ENCODE results near the gene FEZ2. TPM values are rescaled to one million over a fixed set of nuclear protein-coding genes. Genes with fewer than 3 reads are reported as not detected.
A peak's percentile ranks its signal among the peaks of the same experiment; 100 is the strongest.

The FEZ2 gene
- total RNA-seq, 2 donors from 2014 or later = 8.2 to 14.9 TPM

- no peak for DNase-seq (ENCODE audit: low spot score in 2 of 2)
- Mint-ChIP-seq H3K9me3 (no peaks in the 10 kb centered on the region), H3K27ac (no peak overlapping the region), H3K36me3 (peaks cover 20 to 25% of the 10 kb centered on the region in 2 donors)
- ATAC-seq = no peak
Observed at GRCh38 chr2:36550006-36550405, 48.0 kb downstream of the FEZ2 start.

DNA sequence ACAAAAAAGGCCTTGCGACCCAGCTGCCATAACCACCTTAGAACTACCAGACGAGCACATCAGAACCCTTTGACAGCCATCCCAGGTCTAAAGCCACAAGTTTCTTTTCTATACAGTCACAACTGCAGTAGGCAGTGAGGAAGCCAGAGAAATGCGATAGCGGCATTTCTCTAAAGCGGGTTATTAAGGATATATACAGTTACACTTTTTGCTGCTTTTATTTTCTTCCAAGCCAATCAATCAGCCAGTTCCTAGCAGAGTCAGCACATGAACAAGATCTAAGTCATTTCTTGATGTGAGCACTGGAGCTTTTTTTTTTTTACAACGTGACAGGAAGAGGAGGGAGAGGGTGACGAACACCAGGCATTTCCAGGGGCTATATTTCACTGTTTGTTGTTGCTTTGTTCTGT is 48.8 kb downstream of the FEZ2 start:
- peak; percentile 46 to 84 for ATAC-seq
- Mint-ChIP-seq H3K27ac (no peak overlapping the region), H3K9me3 (no peaks in the 10 kb centered on the region), H3K36me3 (peaks cover 18 to 20% of the 10 kb centered on the region in 2 donors)
- DNase-seq (ENCODE audit: low spot score in 2 of 2) = no peak

DNA sequence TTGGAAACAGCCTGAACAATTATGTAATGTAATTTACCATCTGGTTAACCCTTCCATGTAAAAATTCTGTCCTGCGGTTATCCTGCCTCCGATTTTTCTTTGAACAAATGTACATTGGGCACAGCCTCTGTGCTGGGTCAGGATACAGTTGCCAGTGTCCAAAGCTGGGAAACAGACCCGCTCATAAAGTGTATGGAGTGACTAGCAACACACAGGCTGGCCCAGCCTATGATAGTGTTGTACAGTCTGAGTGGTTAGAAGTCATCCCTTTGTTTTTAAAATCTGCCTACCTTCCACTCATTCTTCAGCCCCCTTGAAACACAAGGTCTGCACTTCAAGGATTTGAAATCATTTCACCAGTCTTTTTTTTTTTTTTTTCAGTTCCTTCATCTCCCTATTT is 50.1 kb downstream of the FEZ2 start:
- Mint-ChIP-seq H3K27ac (no peak overlapping the region), H3K36me3 (peaks cover 12 to 20% of the 10 kb centered on the region in 2 donors), H3K9me3 (no peaks in the 10 kb centered on the region)

DNA sequence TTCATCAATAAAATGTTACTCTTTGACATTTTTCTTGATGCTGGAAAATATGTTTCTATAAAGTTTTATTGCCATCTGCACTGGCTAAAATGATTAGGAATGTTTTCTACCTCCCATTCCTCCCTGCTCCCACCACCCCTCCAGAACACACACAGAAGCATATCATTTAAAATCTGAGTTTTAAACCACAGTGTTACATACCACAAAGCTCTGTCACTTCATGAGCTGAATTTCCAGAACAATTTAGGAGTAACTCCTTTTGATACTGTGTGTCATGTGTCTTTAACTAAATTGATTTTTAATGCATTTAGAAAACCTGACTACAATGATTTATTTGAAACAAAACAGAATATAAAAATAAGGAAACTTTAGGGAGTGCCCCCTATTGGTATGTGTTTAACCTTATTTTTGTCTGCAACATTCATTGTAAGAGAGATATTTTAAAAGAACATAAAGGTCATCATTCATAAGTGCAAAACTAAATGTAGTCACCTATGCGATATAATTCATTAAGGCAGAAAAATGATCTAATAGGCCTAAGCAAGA is 52.0 kb downstream of the FEZ2 start:
- H3K36me3 Mint-ChIP-seq = peaks cover 12 to 20% of the 10 kb centered on the region in 2 donors
- ATAC-seq = no peak
- no peak for DNase-seq (ENCODE audit: low spot score in 2 of 2)

More for the DNA sequence above, 50.1 kb downstream of the FEZ2 start:
- no peak for DNase-seq (ENCODE audit: low spot score in 2 of 2)
- ATAC-seq = no peak

GRCh38 chr2:36544638-36545338 is 53.2 kb downstream of the FEZ2 start:
- peaks cover 12 to 20% of the 10 kb centered on the region in 2 donors for H3K36me3 Mint-ChIP-seq
- DNase-seq (ENCODE audit: low spot score in 2 of 2) (no peak), ATAC-seq (no peak)
- H3K27ac Mint-ChIP-seq = no peak overlapping the region
- no peaks in the 10 kb centered on the region for H3K9me3 Mint-ChIP-seq

More for the DNA sequence above, 52.0 kb downstream of the FEZ2 start:
- Mint-ChIP-seq H3K27ac (no peak overlapping the region), H3K9me3 (no peaks in the 10 kb centered on the region)

DNA sequence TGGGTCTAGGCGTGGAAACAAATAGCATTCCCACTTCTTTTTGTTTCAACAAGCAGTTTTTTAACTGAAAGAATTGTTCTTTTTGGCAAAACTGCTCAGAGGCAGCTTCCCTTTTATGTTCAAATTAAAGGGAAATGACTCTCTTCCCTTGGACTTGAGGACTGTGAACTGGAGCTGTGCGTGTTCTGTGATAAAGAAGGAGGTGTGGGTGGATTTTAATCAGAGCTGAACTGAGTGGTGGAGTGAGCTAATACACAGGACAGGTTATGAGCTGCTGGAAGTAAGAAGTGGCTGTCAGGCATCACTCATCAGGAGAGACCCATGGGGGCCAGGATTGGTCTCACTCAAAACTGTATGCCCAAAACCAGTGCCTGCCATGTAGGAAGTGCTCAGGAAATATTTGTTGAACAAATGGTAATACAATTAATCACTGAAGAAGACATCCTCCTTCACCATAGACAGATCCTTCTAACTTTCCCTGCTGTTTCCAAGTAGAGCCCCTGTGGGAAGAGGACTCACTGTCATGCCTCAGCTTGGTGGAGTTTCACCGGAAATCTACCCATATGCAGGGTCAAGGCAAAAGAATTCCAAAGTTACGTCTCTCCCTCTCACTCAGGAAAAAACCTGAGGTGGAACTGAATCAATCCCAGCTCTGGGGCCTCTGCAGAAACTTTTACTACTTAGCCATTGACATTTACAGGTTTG is 55.9 kb downstream of the FEZ2 start:
- Mint-ChIP-seq H3K36me3 (peaks cover 0 to under 1% of the 10 kb centered on the region in 2 donors), H3K27ac (no peak overlapping the region), H3K9me3 (no peaks in the 10 kb centered on the region)
- no peak for ATAC-seq
- DNase-seq (ENCODE audit: low spot score in 2 of 2) = no peak

- no peak for ATAC-seq
- Mint-ChIP-seq H3K27ac (no peak overlapping the region), H3K36me3 (no peaks in the 10 kb centered on the region), H3K9me3 (no peaks in the 10 kb centered on the region)
- no peak for DNase-seq (ENCODE audit: low spot score in 2 of 2)
Observed at GRCh38 chr2:36540986-36541754, 56.8 kb downstream of the FEZ2 start.

- Mint-ChIP-seq H3K9me3 (no peaks in the 10 kb centered on the region), H3K36me3 (no peaks in the 10 kb centered on the region), H3K27ac (no peak overlapping the region)
- DNase-seq (ENCODE audit: low spot score in 2 of 2) (no peak), ATAC-seq (no peak)
Observed at GRCh38 chr2:36539631-36540030, 58.3 kb downstream of the FEZ2 start.

- Mint-ChIP-seq H3K9me3 (no peaks in the 10 kb centered on the region), H3K36me3 (no peaks in the 10 kb centered on the region), H3K27ac (no peak overlapping the region)
- no peak for DNase-seq (ENCODE audit: low spot score in 2 of 2)
- ATAC-seq = no peak
Observed at GRCh38 chr2:36538335-36538734, 59.6 kb downstream of the FEZ2 start.

DNA sequence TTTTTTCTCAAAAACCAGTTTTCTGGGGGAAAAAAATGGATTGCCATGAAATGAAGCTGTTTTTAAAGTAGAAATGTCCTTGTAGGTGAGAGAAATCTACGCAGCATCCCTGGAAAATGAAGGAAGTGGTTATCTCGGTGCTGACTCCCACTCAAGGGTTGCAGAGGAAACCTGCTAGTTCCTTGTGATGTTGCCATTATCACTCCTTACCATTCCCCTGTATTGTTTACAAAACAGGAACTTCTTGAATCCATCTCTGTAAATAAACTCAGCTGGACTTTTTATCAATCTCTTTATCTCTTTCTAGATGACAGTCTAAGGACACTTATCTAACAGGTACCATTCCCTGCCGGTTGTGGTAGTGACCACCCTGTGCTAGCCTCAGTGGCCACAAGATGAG is 61.2 kb downstream of the FEZ2 start:
- Mint-ChIP-seq H3K9me3 (no peaks in the 10 kb centered on the region), H3K27ac (no peak overlapping the region), H3K36me3 (no peaks in the 10 kb centered on the region)
- DNase-seq (ENCODE audit: low spot score in 2 of 2) (no peak), ATAC-seq (no peak)

DNA sequence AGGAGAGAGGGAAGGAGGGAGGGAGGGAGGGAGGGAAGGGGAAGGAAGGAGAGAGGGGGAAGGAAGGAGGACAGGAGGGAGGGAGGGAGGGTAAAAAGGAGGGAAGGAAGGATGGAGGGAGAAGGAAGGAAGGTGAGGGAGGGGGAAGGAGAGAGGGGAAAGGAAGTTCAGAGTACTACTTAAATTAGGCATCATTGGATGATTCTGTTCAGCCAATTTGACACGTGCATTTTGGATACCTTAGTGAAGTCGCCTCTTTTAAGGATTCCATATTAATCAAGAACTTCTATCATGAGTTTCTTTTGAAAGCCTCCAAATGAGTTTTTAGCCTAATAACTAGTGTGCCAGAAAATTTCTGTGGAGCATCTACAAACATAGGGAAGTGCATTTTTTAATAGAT is 62.9 kb downstream of the FEZ2 start:
- no peak overlapping the region for H3K27ac Mint-ChIP-seq
- no peaks in the 10 kb centered on the region for H3K36me3 Mint-ChIP-seq
- ATAC-seq (no peak), DNase-seq (ENCODE audit: low spot score in 2 of 2) (no peak)
- no peaks in the 10 kb centered on the region for H3K9me3 Mint-ChIP-seq

- Mint-ChIP-seq H3K27ac (no peak overlapping the region), H3K9me3 (no peaks in the 10 kb centered on the region), H3K36me3 (no peaks in the 10 kb centered on the region)
- no peak for ATAC-seq
- DNase-seq (ENCODE audit: low spot score in 2 of 2) = no peak
Observed at GRCh38 chr2:36534275-36534799, 63.6 kb downstream of the FEZ2 start.

- no peak for DNase-seq (ENCODE audit: low spot score in 2 of 2)
- Mint-ChIP-seq H3K27ac (no peak overlapping the region), H3K9me3 (no peaks in the 10 kb centered on the region), H3K36me3 (no peaks in the 10 kb centered on the region)
- no peak for ATAC-seq
Observed at GRCh38 chr2:36530983-36531354, 67.0 kb downstream of the FEZ2 start.

- H3K36me3 Mint-ChIP-seq = no peaks in the 10 kb centered on the region
- peak in 1 of 2 donors; percentile 47 for ATAC-seq
- no peak overlapping the region for H3K27ac Mint-ChIP-seq
- no peak for DNase-seq (ENCODE audit: low spot score in 2 of 2)
- no peaks in the 10 kb centered on the region for H3K9me3 Mint-ChIP-seq
Observed at GRCh38 chr2:36530178-36530982, 67.6 kb downstream of the FEZ2 start.

- no peak for ATAC-seq
- no peaks in the 10 kb centered on the region for H3K9me3 Mint-ChIP-seq
- H3K27ac Mint-ChIP-seq = no peak overlapping the region
- no peaks in the 10 kb centered on the region for H3K36me3 Mint-ChIP-seq
- no peak for DNase-seq (ENCODE audit: low spot score in 2 of 2)
Observed at GRCh38 chr2:36528766-36529392, 69.1 kb downstream of the FEZ2 start.

DNA sequence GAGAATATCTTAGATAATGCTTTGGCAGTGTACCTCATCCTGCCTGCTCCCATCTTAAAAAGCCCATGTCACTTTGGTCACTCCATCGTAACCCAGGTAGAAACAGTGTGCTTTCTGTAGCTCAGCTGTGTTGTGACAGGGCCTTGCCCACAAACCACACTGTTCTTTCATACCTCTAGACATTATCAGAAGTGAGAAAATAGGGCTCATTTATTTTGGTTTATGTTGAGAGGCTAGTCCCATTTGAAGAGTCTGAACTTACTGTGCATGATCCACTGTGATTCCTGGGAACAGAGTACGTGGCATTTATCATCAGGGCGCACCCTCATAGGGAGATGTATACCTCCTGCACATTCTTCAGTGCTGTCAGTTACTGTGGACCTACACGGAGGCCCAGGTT is 69.7 kb downstream of the FEZ2 start:
- no peak for DNase-seq (ENCODE audit: low spot score in 2 of 2)
- Mint-ChIP-seq H3K9me3 (no peaks in the 10 kb centered on the region), H3K27ac (no peak overlapping the region), H3K36me3 (no peaks in the 10 kb centered on the region)
- ATAC-seq = peak in 1 of 2 donors; percentile 37

Measured in activated naive CD4-positive, alpha-beta T cell treated with anti-CD3 and anti-CD28 coated beads, Interleukin-2, amount 50 U/mL, for 72 hours (primary cell).